Measurements from ENCODE around the gene COQ4. TPM values are rescaled to one million over a fixed set of nuclear protein-coding genes. Genes with fewer than 3 reads are reported as not detected.

The COQ4 gene
- total and polyA plus RNA-seq, 4 donors = 12.8 to 53.3 (median 33.8) TPM

DNA sequence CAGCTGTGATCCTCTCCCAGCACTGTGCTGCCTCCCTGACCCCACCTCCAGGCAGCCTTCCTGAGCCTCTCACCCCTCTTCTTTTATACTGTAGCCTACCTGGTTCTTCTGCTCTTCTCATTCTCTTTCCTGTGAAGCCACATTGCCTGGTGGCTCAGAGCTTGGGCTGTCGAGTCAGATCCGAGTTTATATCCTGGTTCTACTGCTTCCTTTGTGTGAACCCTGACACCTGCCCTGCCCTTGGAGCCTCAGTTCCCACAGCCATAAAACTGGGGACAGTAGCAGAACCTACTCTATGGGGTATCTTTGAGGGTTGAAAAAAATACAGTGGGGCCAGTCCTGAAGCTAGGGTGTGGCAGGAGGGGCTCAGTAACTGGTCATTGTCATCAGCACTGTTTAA is 26.5 kb downstream of the COQ4 start:
- 94% methylated on average over 2 of the region's 2 CpGs for WGBS
- no peaks in the 10 kb centered on the region for H3K27me3 ChIP-seq (ENCODE audit: control insufficient read depth in 4 of 4, insufficient read depth in 4 of 4, low read length in 3 of 4)
- H3K9me3 ChIP-seq (ENCODE audit: control insufficient read depth in 4 of 4, low read length in 3 of 4) = no peaks in the 10 kb centered on the region
- H3K4me1 ChIP-seq (ENCODE audit: control insufficient read depth in 4 of 4, insufficient read depth in 4 of 4, low read length in 3 of 4) = no peaks in the 10 kb centered on the region
- TF ChIP-seq HNF4A (conservative IDR thresholded peaks at IDR 0.05) (no peak), JUND (IDR thresholded peaks at IDR 0.05) (no peak)
- H3K4me3 ChIP-seq (ENCODE audit: low read depth in 1 of 3, low read length in 3 of 3) = no peak overlapping the region
- H3K9ac ChIP-seq (ENCODE audit: low read depth in 1 of 2, low read length in 2 of 2) = no peak overlapping the region
- H3K36me3 ChIP-seq (ENCODE audit: control insufficient read depth in 4 of 4, insufficient read depth in 3 of 4, low read depth in 1 of 4, low read length in 3 of 4) = peaks cover 11 to 48% (median 24%) of the 10 kb centered on the region in 4 donors
- no peak overlapping the region for H3K27ac ChIP-seq (ENCODE audit: low read depth in 1 of 2, low read length in 2 of 2)
- no peak for DNase-seq (ENCODE audit: low spot score)

DNA sequence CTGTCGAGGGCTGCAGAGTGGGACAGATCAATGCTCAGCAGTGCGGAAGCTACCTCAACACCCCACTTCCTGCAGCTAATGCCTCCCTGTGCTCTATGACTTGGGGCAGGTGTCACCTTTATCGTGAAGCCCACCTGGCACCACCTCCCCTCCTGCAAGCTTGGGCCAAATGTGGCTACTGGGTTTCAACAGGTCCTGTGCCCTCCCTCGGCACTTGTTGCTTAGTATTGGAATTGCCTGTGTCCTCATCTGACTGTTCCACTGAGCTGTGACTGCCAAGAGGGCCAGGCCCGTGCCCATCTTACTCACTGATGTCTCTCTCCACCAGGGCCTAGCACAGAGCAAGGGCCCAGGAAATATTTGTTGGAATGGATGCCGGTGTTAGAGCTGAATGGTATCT is 27.1 kb downstream of the COQ4 start:
- no peaks in the 10 kb centered on the region for H3K9me3 ChIP-seq (ENCODE audit: control insufficient read depth in 4 of 4, low read length in 3 of 4)

More for the DNA sequence above, 27.1 kb downstream of the COQ4 start:
- no peaks in the 10 kb centered on the region for H3K4me1 ChIP-seq (ENCODE audit: control insufficient read depth in 4 of 4, insufficient read depth in 4 of 4, low read length in 3 of 4)
- H3K27me3 ChIP-seq (ENCODE audit: control insufficient read depth in 4 of 4, insufficient read depth in 4 of 4, low read length in 3 of 4) = no peaks in the 10 kb centered on the region
- no peak overlapping the region for H3K4me3 ChIP-seq (ENCODE audit: low read depth in 1 of 3, low read length in 3 of 3)
- DNase-seq (ENCODE audit: low spot score) = no peak
- no peak overlapping the region for H3K9ac ChIP-seq (ENCODE audit: low read depth in 1 of 2, low read length in 2 of 2)
- no peak overlapping the region for H3K27ac ChIP-seq (ENCODE audit: low read depth in 1 of 2, low read length in 2 of 2)
- no peak for TF ChIP-seq MAX (IDR thresholded peaks at IDR 0.05)
- TF ChIP-seq RAD21 (IDR thresholded peaks at IDR 0.05) = no peak
- no peak for TF ChIP-seq RXRA (IDR thresholded peaks at IDR 0.05)
- TF ChIP-seq, protein P1, sequence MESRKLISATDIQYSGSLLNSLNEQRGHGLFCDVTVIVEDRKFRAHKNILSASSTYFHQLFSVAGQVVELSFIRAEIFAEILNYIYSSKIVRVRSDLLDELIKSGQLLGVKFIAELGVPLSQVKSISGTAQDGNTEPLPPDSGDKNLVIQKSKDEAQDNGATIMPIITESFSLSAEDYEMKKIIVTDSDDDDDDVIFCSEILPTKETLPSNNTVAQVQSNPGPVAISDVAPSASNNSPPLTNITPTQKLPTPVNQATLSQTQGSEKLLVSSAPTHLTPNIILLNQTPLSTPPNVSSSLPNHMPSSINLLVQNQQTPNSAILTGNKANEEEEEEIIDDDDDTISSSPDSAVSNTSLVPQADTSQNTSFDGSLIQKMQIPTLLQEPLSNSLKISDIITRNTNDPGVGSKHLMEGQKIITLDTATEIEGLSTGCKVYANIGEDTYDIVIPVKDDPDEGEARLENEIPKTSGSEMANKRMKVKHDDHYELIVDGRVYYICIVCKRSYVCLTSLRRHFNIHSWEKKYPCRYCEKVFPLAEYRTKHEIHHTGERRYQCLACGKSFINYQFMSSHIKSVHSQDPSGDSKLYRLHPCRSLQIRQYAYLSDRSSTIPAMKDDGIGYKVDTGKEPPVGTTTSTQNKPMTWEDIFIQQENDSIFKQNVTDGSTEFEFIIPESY (IDR thresholded peaks at IDR 0.05) = no peak
- no peak for TF ChIP-seq FOXA2 (IDR thresholded peaks at IDR 0.05)
- no peak for TF ChIP-seq HNF4G (IDR thresholded peaks at IDR 0.05)
- no peak for TF ChIP-seq EGR1 (IDR thresholded peaks at IDR 0.05; ENCODE audit: low read depth in 2 of 2)
- TF ChIP-seq SP1 (IDR thresholded peaks at IDR 0.05) = no peak
- TF ChIP-seq ATF3 (IDR thresholded peaks at IDR 0.05) = no peak
- no peak for TF ChIP-seq YY1 (IDR thresholded peaks at IDR 0.05)
- no peak for TF ChIP-seq CTCF (IDR thresholded peaks at IDR 0.05; ENCODE audit: low read depth, low read length, missing input control)
- TF ChIP-seq TAF1 (conservative IDR thresholded peaks at IDR 0.05) = no peak
- WGBS = 97% methylated on average over 6 of the region's 6 CpGs
- H3K36me3 ChIP-seq (ENCODE audit: control insufficient read depth in 4 of 4, insufficient read depth in 3 of 4, low read depth in 1 of 4, low read length in 3 of 4) = peaks cover 11 to 43% (median 21%) of the 10 kb centered on the region in 4 donors
